ENCODE data around the gene LRRC3B.

LRRC3B gene

GRCh38 chr3:26630669-26631389, 8.3 kb downstream of the LRRC3B start:
- DNase-seq (ENCODE audit: low spot score): no peak

- DNase-seq (ENCODE audit: low spot score): no peak
These were observed 8.8 kb downstream of the LRRC3B start for GRCh38 chr3:26631390-26631738.

- no peak for DNase-seq (ENCODE audit: low spot score)
These were observed 12.0 kb downstream of the LRRC3B start for GRCh38 chr3:26634601-26635000.

- no peak for DNase-seq (ENCODE audit: low spot score)
These were observed 13.6 kb downstream of the LRRC3B start for GRCh38 chr3:26636096-26636727.

- DNase-seq (ENCODE audit: low spot score): no peak
These were observed 15.1 kb downstream of the LRRC3B start for GRCh38 chr3:26637698-26638097.

- no peak for DNase-seq (ENCODE audit: low spot score)
These were observed 15.5 kb downstream of the LRRC3B start for GRCh38 chr3:26638113-26638512.

- no peak for DNase-seq (ENCODE audit: low spot score)
These were observed 16.8 kb downstream of the LRRC3B start for GRCh38 chr3:26639339-26639738.

- DNase-seq (ENCODE audit: low spot score): no peak
These were observed 24.5 kb downstream of the LRRC3B start for GRCh38 chr3:26647078-26647477.

- DNase-seq (ENCODE audit: low spot score): no peak
These were observed 25.9 kb downstream of the LRRC3B start for GRCh38 chr3:26648461-26648860.

- DNase-seq (ENCODE audit: low spot score): no peak
These were observed 29.6 kb downstream of the LRRC3B start for GRCh38 chr3:26652164-26652563.

- DNase-seq (ENCODE audit: low spot score): no peak
These were observed 31.3 kb downstream of the LRRC3B start for GRCh38 chr3:26653811-26654425.

GRCh38 chr3:26655231-26655630, 32.7 kb downstream of the LRRC3B start:
- no peak for DNase-seq (ENCODE audit: low spot score)

GRCh38 chr3:26657348-26657976, 34.9 kb downstream of the LRRC3B start:
- no peak for DNase-seq (ENCODE audit: low spot score)

- no peak for DNase-seq (ENCODE audit: low spot score)
These were observed 45.6 kb downstream of the LRRC3B start for GRCh38 chr3:26668171-26668570.

- no peak for DNase-seq (ENCODE audit: low spot score)
These were observed 46.1 kb downstream of the LRRC3B start for GRCh38 chr3:26668696-26669095.

- DNase-seq (ENCODE audit: low spot score): no peak
These were observed 52.8 kb downstream of the LRRC3B start for GRCh38 chr3:26675336-26675735.

- DNase-seq (ENCODE audit: low spot score): no peak
These were observed 59.1 kb downstream of the LRRC3B start for GRCh38 chr3:26681632-26682031.

GRCh38 chr3:26682406-26682805, 59.8 kb downstream of the LRRC3B start:
- no peak for DNase-seq (ENCODE audit: low spot score)

- no peak for DNase-seq (ENCODE audit: low spot score)
These were observed 61.3 kb downstream of the LRRC3B start for GRCh38 chr3:26683902-26684301.

- no peak for DNase-seq (ENCODE audit: low spot score)
These were observed 64.9 kb downstream of the LRRC3B start for GRCh38 chr3:26687466-26687865.

- DNase-seq (ENCODE audit: low spot score): no peak
These were observed 77.0 kb downstream of the LRRC3B start for GRCh38 chr3:26699553-26699952.

- no peak for DNase-seq (ENCODE audit: low spot score)
These were observed 80.9 kb downstream of the LRRC3B start for GRCh38 chr3:26703519-26703918.

GRCh38 chr3:26704736-26705135, 82.2 kb downstream of the LRRC3B start:
- DNase-seq (ENCODE audit: low spot score): no peak
